ENCODE measurements around the gene CSF1R.

The CSF1R gene

DNA sequence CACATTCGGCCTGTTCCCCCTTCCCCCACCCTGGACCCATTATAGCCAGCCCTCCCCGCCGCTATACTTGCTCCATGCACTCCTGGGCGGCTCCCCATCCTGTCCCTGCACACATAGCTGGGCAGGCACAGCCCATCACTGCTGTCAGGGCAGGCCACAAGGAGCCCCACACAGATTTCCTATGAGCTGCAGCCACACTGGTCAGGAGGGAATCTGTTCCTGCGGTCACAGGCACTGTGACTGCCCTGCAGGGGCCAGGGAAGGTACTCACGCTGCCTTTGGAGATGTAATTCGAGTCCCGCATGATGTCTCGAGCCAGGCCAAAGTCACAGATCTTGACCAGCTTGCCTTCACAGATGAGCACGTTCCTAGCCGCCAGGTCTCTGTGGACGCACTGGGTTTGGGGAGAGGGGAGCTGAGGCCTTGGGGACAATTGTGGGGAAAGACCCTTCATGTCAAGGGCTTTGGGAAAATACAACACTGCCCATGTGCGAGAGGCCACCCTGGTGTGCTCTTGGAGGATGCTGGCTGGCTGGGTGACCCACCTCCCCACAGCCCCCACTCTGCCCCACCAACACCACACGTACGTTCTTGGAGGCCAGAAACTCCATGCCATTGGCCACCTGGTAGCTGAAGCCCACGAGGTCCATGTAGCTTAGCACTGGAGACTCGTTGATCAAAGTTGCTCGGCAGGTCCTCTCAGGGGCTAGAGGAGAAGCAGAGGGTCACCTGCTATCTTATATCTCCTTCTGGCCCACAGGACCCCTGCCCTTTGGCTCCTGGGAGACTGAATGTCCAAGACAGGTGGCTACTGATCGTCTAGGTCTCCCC, 34.5 kb upstream of the CSF1R start:
- no peak for DNase-seq

DNA sequence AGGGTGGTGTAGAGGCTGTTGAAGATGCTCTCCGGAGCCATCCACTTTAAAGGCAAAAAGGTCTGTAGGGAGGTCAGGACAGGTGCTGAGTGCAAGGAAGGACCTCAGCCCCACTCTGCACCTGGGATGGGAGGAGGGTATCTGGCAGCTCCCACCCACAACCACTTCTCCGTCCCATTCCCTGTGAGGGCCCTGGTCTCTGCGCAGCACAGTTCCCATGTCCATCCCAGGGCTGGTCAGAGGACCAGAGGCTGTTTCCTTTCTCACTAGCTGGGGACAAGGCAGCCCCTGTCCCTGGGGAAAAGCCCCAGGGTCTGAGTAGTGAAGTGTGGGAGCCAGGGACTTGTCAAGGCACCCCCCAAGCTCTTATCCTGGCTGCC, 33.7 kb upstream of the CSF1R start:
- DNase-seq: no peak

DNA sequence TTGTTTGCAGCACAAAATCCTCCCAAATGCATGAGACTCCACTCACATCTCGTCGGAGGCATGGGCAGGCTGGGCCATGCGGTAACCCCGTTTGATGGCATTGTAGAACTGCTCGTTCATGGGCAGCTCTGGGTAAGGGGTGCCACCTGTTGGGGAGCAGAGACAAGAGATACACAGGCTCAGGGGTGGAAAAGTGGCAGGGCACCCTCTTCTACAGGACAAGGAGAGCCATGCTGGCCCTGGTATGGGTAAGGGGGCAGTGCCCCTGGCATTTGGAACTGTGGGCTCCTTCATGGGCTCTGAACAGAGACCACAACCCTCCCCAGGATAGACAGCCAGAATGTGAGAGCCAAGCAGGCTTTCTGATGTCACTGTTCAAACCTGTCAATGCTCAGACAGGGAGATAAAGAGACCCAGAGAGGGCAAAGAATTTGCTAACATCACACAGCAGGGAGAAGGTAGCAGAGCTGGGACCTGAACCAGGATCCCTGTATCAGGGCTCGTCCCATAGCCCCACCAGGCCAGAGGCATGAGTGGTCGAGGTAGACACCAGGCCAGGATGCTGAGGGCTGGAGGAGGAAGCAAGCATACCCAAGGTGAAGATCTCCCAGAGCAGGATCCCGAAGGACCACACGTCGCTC, 33.2 kb upstream of the CSF1R start:
- DNase-seq: no peak

DNA sequence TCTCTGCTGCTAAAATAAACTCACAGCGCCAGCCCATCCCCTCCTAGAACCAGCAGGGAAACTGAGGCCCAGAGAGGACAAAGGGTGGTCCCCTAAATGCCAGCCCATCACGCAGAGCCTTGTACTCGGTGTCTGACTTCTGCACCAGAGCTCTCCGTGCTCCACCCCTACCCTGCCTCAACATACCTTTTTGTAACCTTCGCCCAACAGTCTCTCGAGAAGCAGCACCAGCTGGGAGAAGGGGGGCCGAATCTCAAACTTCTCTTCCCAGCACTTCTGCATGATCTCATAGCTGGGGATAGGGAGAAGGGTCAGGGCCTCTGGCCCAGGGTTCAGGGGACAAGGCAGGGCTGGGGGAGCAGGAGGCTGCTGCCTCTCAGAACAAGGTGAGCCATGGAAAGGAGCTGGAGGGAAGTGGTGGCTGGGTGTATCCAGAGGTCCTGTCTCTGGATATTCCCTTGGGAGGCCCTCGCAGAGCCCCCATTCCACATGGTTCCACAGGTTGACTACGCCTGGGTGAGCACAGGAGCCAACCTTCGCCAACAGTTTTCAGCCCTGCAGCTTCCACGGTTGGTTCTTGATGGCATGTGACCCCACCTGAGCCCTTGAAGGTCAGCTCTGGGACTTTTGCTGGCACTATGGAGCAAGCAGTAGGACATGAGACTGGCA, 32.3 kb upstream of the CSF1R start:
- DNase-seq: no peak

DNA sequence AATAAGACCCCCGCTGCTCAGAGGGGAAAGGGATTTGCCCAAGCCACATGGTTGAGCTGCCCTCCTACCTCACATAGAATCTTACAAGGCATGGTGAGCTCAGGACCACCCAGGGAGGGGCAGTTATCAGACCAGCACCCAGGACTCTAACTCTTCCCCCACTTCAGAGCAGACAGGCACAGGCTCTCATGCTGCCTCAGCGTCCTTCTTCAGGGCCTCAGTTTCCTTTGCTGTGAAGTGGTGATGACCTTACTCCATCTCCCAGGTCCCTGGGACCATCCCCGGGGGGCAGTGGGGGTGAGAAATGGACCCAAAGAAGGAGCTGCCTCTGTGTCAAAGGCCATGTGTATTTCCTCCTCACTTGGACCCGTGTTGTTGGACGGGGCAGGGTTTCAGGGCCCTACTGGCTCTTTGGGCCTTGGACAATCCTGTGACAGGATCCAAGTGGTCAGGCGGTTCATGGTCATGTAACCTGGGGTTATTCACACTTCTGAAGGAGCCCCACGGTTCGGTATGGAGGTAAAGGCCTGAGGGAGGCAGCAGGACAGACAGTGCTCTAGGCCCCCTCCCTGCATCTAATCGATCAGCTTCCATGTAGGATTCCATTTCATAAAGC, 31.7 kb upstream of the CSF1R start:
- DNase-seq: no peak

DNA sequence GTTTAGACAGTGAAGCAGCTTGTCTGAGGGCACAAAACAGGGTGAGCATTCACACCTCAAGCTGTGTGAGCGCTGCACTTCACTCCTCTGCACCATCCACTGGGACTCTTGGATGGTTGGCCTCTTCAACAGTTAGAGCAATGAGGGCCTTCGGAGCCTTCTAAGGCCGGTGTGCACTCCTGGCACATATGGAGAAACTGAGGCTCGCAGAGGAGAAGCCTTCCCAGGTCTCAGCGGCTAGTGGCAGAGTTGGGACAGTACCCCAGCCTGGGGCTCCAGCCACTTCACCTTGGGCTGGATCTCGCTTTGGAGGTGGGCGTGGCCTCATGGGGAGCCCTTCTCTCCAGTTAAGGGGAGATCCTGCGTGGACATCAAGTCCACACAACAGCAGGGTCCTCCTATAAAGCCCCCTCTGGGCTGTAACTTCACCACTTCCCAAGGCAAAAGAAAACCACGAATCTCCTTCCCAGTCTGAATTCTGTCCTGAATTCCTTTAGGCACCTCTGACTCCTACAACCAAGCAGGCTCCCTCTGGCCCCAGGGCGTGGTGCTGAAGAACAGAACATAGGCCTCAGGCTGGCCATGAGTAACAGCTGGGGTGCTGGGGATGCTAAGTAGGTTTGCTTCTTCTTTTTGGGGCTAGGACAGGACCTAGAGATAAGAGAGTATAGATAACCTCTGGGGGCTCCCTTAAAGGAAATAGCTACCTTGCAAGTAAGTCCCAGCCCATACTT, 30.5 kb upstream of the CSF1R start:
- no peak for DNase-seq

DNA sequence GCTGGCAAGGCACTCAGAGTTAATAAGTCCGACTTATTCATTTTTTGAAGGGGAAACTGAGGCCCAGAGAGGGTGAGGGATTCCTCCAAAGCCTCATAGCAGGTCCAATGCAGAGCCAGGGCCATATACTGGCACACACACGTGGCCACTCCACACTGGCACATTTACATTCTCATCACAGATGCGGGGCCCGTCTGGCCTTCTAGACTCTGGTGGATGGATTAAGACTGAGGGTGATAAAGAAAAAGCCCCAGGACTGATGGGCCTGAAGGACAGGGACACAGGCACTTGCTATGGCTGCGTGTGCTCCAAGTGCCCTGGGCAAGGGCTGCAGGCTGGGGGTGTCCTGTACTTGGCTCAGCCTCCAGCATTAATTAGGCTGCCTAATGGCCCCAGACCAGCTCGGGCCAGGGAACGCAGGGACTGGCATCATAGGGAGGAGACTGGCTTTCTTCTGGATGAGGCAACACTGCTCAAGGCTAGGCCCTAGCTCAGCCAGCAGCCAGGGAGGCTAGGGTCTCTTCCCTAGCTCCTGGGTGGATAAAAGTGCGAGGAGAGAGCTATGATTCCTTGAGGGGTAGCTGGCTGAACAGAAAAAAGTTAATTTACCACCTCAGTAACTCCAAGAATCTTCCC, 28.5 kb upstream of the CSF1R start:
- no peak for DNase-seq

DNA sequence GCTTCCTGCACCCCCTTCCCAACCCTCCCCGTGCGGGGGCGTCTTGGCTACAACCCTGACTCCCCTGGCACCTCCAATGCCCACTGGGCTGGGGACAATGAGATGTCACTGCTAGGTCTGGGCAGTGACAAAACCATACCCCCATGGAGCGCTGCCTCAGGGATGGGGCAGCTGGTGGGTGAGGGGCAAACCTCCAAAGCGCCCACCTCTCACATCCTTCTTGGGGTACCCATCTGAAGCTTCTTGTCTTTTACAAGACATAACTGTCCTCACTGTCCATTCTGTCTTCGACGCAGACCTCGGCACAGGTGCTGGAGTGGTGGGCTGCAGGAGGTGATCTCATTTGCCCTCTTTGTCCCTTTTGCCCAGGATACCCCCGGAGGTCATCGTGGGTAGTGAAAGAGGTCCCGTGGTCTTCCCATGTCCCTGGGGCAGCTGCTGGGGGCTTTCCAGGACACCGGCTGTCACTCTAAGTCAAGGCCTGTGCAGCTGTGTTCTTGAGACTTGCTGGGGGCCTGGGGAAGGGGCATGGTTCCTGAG, 27.8 kb upstream of the CSF1R start:
- DNase-seq: no peak

DNA sequence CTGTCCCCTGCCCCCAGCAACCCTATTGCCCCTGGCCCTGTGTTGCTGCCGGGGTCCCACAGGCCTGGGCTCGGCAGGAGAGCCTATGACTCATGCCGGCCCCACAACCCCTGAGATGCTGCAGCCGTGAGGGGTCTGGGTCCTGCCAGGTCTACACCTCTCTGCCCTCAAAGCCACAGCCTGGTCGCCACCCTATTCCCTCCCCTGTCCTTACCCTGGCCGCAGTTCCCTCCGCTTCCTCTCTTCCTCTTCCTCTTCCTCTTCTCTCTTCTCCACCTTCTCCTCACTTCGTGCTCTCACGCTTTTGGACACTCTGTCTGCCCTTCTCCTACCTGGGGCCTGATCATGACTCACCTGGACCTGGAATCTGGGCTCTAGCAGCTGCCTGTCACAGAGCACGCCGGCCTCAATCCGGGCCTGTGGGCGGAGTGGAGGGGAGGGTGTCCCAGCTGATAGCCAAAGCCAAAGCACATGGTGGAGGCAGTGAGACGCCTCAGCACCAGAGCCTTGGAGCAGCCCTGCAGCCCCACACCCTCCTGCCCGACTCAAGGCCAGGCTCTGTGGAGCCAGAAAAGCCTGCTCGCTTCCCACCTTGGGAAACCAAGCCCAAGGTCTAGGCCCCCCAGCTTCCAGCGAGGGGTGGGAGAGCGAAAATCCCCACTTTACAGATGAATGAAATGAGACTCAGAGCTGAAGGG, 26.8 kb upstream of the CSF1R start:
- peak; percentile 35 for DNase-seq

DNA sequence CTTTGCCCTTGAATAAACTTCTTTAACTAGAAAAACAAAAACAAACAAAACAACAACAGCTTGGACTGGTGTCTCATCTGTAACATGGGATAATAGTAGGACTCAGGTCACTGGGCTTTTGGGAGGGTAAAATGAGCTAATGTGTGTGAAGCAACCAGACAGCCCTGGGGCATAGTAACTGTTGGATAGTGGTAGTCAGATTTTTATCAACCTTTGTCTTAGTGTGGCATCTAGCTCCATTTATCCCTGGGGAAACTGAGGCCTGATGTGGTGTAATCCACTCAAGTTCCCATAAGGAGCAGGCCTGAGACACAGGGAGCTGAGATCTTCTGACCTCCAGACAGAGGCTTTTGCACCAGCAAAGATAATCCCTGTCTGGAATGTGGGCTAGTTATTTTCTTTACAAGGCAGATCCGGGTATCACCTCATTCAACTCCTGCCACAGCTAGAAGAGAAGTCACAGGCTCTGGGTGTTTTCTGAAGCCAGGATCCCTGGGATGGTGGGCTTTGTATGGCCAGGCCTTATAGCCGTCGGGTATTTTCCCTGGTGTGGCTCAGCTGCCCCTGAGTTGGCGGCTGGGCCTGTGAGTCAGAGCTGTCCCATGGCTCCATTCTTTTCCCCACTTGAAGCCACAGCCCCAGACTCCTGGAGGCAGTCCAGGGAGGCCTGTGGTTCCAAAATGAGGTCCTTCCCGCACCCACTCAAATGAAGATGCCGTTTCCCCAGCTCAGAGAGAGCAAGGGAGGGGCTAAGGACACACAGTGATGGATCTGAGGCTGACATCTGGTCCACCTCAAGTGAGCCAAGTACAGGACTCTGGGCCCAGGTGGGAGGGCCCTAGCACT, 26.1 kb upstream of the CSF1R start:
- DNase-seq: peak; percentile 89

DNA sequence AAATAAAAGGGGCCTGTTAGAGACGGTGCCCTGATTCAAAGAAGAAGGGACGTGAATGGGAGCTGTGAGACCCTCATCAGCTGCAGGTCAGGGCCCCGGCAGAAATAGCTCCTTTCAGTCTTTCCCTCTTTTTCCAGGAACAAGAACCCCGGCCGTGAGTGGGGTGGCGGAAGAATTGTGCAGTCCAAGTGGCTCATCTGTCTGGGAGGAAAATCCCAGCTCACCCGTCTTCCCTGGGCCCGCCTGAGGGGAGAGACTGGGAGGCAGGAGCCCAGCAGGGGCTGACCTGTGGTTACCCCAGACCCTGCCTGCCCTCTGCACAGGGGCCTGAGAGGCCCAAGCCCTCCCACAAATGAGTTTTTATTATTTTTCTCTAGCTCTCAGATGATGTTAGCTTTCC, 24.8 kb upstream of the CSF1R start:
- no peak for DNase-seq

DNA sequence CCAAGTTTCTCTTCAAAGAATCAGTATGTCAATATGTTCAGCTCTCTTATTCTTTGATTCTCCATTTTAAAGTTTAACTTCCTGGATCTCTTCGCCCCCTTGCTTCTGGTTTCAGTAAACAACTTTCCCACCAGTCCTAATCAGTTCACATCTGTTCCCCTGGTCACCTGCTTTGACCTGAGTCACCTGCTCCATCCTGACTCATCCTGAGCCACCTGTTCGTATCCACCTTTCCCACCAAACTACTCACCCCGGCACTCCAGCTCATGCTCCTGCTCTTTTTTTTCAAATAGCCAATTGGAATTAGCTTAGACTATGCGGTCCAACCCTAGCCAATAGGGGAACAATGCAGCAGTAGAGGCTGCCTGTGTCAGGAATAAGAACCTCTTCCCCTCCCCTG, 23.6 kb upstream of the CSF1R start:
- no peak for DNase-seq

DNA sequence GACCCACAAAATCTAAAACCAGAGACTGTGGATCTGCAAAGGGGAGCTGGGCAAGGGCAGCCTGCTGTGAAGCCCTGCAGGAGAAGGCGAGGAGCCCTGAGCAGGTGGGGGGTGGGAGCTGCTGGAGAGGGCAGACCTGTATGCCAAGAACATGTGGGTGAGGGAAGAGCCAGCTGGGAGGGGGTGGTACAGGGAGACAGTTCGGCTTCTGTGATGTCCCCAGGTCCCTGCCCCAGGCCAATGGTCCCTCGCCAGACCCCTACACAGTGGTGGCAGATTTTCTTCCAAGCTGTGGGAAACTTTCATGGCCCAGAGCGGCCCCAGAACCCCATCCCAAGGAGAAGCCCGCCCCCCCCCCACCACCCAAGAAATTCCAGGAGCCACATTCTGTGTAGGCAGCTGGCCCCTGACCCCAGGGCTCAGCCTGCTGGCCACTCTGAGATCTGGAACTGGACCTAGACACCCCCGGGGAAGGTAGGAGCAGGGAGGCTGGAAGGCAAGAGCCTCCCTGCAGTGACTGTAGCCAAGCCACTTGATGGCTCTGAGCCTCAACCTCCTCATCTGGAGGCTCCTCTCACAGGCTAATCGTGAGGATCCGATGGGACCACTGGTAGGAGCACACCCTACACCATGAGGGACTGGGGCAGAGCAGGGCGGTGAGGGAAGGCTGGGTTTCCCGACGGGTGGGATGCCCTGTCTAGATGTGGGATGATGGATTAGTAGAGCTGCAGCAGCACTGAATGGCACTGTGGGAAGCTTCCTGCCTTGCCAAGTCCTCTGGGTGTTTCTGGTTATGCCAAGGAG, 22.6 kb upstream of the CSF1R start:
- DNase-seq: no peak

DNA sequence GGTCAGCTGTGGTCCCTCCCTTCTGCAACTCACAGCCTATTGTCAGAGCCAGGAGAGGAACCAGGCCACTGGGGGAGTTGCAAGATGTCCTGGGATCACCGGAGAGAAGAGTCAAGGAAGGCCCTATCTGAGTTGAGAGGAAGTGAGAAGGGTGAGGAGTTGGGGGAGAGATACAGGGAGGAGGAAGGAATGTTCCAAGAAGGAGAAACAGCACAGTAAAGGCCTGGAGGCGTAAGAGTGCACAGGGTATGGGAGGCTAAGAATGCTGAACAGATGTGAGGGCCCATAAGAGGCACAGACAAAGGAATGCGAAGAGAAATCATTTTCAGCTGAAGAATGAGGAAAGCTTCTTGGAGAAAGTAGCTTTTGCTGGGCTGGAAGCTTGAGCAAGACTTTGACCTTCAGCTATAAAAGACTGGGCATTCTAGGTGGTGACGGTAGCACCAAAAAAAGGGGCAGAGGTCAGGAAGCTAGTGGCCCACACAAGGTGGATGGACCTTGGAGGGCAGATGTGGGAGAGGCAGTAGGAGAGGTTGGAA, 21.6 kb upstream of the CSF1R start:
- peak; percentile 75 for DNase-seq

DNA sequence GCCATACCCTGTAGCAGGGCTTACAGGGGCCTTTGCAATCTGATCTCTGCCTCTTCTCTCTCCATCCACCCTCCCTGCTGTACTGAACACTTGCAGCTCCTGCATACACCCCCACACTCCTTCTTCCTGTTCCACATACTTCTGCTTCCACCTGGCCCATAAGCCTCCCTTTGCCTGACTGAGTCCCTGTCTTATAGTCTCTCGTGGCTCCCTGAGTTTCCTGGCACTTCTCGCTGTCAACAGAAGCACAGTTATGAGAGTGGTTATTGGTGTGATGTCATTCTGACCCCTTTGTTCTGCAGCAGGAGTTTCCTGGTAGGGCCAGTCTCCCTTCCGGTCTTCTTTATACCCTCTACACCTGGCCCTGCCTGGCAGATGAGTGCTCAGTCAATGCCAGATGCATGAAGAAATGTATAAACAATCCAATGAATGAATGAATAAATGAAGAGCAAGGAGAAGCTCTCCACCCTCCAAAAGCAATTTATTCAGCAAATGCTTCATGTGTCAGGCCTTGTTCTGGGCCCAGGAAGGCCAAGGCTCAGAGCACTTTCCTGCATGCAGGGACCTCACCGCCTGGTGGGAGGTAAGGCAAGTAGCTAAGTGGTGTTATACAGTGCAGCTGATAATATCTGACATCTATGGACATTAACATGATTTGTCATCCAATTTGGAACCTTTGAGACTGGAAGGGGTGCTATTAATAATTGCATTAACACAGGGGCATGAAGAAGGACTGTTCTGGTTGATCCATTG, 20.5 kb upstream of the CSF1R start:
- DNase-seq: no peak

DNA sequence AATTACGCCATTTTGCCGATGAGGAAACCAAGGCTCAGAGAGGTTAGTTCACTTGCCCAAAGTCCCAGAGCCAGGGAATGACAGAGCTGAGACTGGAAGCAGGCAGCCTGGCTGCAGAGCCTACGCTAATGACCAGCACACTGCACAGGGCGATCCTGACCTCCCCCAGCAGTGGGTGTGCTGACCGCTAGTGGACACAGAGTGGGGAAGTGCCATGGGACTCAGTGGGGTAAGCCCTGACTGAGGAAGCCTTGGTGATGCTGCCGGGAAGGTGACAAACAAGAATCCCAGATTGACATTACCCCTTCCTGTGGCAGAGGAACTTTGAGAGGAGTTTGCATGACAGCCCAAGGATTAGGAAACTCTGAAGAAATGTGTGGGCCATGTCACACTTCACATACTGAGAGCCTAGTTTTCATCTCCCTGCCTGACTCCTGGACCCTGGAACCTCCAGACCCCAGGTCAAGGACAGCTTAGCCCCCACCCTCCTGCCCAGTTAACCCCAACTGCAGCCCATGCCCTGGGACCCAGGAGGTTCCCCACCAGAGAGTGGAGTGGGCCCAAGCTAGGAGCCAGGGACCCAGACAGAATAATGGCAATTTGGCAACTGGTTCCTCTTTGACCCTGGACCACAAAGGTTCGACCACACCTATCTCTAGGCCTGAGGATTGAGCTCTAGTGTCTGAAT, 19.7 kb upstream of the CSF1R start:
- DNase-seq: no peak

DNA sequence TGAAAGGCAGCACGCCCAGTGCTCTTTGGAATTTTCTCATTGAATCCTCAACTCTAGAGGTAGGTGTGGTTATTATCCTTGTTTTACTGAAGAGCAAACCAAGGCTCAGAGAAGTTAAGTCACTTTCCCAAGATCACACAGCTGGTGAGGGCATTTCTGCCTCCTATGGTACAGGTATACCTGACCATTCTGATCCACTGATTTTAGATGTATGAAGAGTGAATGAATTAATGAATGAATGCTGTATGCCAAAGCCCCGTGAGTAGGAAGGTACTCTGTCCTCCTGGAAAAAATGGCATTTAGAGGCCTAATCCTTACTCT, 18.2 kb upstream of the CSF1R start:
- no peak for DNase-seq
